ENCODE results near the gene QTRT2. TPM values are rescaled to one million over a fixed set of nuclear protein-coding genes. Genes with fewer than 3 reads are reported as not detected.

The QTRT2 gene
- total RNA-seq, 1 donor from 2014 or later: 22.5 TPM

GRCh38 chr3:114101101-114101500 is 44.6 kb downstream of the QTRT2 start:
- intact Hi-C loops (cut with DNase I): no loop called here
- H3K4me1 ChIP-seq: no peaks in the 10 kb centered on the region
- no peaks in the 10 kb centered on the region for H3K27me3 ChIP-seq
- H3K36me3 ChIP-seq: no peaks in the 10 kb centered on the region
- no peak for TF ChIP-seq CTCF (IDR thresholded peaks at IDR 0.05)
- H3K4me3 ChIP-seq: no peak overlapping the region
- H3K9me3 ChIP-seq: no peaks in the 10 kb centered on the region
- ATAC-seq (no peak), DNase-seq (no peak)
- H3K27ac ChIP-seq: no peak overlapping the region

GRCh38 chr3:114103181-114103580 is 46.6 kb downstream of the QTRT2 start:
- intact Hi-C loops (cut with DNase I): no loop called here
- no peak for DNase-seq
- Histone ChIP-seq H3K27ac (no peak overlapping the region), H3K4me3 (no peak overlapping the region), H3K27me3 (no peaks in the 10 kb centered on the region), H3K36me3 (no peaks in the 10 kb centered on the region), H3K9me3 (no peaks in the 10 kb centered on the region), H3K4me1 (no peaks in the 10 kb centered on the region)
- TF ChIP-seq CTCF (IDR thresholded peaks at IDR 0.05): no peak
- ATAC-seq: no peak

- DNase-seq (no peak), ATAC-seq (no peak)
- Histone ChIP-seq H3K4me3 (no peak overlapping the region), H3K36me3 (no peaks in the 10 kb centered on the region), H3K27me3 (no peaks in the 10 kb centered on the region), H3K27ac (no peak overlapping the region), H3K4me1 (no peaks in the 10 kb centered on the region), H3K9me3 (no peaks in the 10 kb centered on the region)
- intact Hi-C loops (cut with DNase I): no loop called here
- no peak for TF ChIP-seq CTCF (IDR thresholded peaks at IDR 0.05)
Measured at GRCh38 chr3:114103858-114104257, 47.3 kb downstream of the QTRT2 start.

GRCh38 chr3:114104414-114104813 is 47.9 kb downstream of the QTRT2 start:
- H3K27ac ChIP-seq: no peak overlapping the region
- no peaks in the 10 kb centered on the region for H3K9me3 ChIP-seq
- DNase-seq (no peak), ATAC-seq (no peak)
- intact Hi-C loops (cut with DNase I): no loop called here
- no peaks in the 10 kb centered on the region for H3K36me3 ChIP-seq
- no peaks in the 10 kb centered on the region for H3K4me1 ChIP-seq
- H3K27me3 ChIP-seq: no peaks in the 10 kb centered on the region
- TF ChIP-seq CTCF (IDR thresholded peaks at IDR 0.05): no peak
- no peak overlapping the region for H3K4me3 ChIP-seq

- Histone ChIP-seq H3K4me3 (no peak overlapping the region), H3K27ac (no peak overlapping the region), H3K9me3 (no peaks in the 10 kb centered on the region), H3K4me1 (no peaks in the 10 kb centered on the region), H3K27me3 (no peaks in the 10 kb centered on the region), H3K36me3 (no peaks in the 10 kb centered on the region)
- intact Hi-C loops (cut with DNase I): no loop called here
- DNase-seq (no peak), ATAC-seq (no peak)
- no peak for TF ChIP-seq CTCF (IDR thresholded peaks at IDR 0.05)
Measured at GRCh38 chr3:114108137-114108536, 51.6 kb downstream of the QTRT2 start.

GRCh38 chr3:114110439-114110838 is 53.9 kb downstream of the QTRT2 start:
- intact Hi-C loops (cut with DNase I): no loop called here
- no peak for DNase-seq
- H3K27me3 ChIP-seq: no peaks in the 10 kb centered on the region
- H3K4me3 ChIP-seq: no peak overlapping the region
- no peaks in the 10 kb centered on the region for H3K36me3 ChIP-seq
- TF ChIP-seq CTCF (IDR thresholded peaks at IDR 0.05): no peak
- H3K27ac ChIP-seq: no peak overlapping the region
- no peak for ATAC-seq
- H3K9me3 ChIP-seq: no peaks in the 10 kb centered on the region
- H3K4me1 ChIP-seq: no peaks in the 10 kb centered on the region

All from upper lobe of right lung (tissue), 1 donor.